ENCODE measurements around the gene BTBD9. TPM values are rescaled to one million over a fixed set of nuclear protein-coding genes. Genes with fewer than 3 reads are reported as not detected.

BTBD9 gene
- total RNA-seq, 2 donors from 2014 or later: 30.1 to 45.8 TPM

GRCh38 chr6:38326837-38327236, 312.9 kb downstream of the BTBD9 start:
- H3K4me3 ChIP-seq: no peak overlapping the region
- H3K4me1 ChIP-seq (ENCODE audit: control insufficient read depth in 1 of 2, low read depth in 2 of 2): no peaks in the 10 kb centered on the region
- no peak overlapping the region for H3K27ac ChIP-seq
- no peaks in the 10 kb centered on the region for H3K27me3 ChIP-seq (replicated peaks; ENCODE audit: insufficient read depth)
- TF ChIP-seq, protein P1, sequence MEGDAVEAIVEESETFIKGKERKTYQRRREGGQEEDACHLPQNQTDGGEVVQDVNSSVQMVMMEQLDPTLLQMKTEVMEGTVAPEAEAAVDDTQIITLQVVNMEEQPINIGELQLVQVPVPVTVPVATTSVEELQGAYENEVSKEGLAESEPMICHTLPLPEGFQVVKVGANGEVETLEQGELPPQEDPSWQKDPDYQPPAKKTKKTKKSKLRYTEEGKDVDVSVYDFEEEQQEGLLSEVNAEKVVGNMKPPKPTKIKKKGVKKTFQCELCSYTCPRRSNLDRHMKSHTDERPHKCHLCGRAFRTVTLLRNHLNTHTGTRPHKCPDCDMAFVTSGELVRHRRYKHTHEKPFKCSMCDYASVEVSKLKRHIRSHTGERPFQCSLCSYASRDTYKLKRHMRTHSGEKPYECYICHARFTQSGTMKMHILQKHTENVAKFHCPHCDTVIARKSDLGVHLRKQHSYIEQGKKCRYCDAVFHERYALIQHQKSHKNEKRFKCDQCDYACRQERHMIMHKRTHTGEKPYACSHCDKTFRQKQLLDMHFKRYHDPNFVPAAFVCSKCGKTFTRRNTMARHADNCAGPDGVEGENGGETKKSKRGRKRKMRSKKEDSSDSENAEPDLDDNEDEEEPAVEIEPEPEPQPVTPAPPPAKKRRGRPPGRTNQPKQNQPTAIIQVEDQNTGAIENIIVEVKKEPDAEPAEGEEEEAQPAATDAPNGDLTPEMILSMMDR (IDR thresholded peaks at IDR 0.05): no peak
- DNase-seq (ENCODE audit: low spot score) (no peak), ATAC-seq (ENCODE audit: insufficient number of reproducible peaks, low FRiP score, low read depth) (no peak)
- no peaks in the 10 kb centered on the region for H3K9me3 ChIP-seq
- no peaks in the 10 kb centered on the region for H3K36me3 ChIP-seq

- ATAC-seq (ENCODE audit: insufficient number of reproducible peaks, low FRiP score, low read depth) (no peak), DNase-seq (ENCODE audit: low spot score) (no peak)
- Histone ChIP-seq H3K36me3 (no peaks in the 10 kb centered on the region), H3K4me3 (no peak overlapping the region), H3K27me3 (replicated peaks; ENCODE audit: insufficient read depth) (no peaks in the 10 kb centered on the region), H3K4me1 (ENCODE audit: control insufficient read depth in 1 of 2, low read depth in 2 of 2) (no peaks in the 10 kb centered on the region), H3K9me3 (no peaks in the 10 kb centered on the region), H3K27ac (no peak overlapping the region)
- TF ChIP-seq, protein P1 (IDR thresholded peaks at IDR 0.05): no peak
These were observed 316.5 kb downstream of the BTBD9 start for GRCh38 chr6:38323216-38323615.

DNA sequence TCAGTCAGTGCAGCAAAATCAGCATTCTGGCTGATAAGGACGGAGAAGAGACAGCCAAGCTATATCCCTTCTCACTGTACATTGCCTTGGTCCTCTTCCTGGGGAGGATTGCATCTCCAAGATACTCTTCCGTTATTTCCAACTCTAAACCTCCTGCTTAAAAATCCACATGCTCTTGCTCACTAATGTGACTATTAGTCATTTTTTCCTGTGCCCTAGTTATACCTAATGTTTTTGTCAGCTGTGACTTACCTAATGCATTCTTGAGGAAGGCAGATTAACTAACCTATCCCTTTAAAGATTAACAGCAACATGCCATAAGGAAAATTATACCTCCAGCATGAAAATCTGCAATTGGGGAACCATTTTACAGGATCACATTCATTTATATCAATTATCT, 317.6 kb downstream of the BTBD9 start:
- ATAC-seq (ENCODE audit: insufficient number of reproducible peaks, low FRiP score, low read depth) (no peak), DNase-seq (ENCODE audit: low spot score) (no peak)
- TF ChIP-seq, protein P1 (IDR thresholded peaks at IDR 0.05): no peak
- no peaks in the 10 kb centered on the region for H3K4me1 ChIP-seq (ENCODE audit: control insufficient read depth in 1 of 2, low read depth in 2 of 2)
- H3K9me3 ChIP-seq: no peaks in the 10 kb centered on the region
- H3K4me3 ChIP-seq: no peak overlapping the region
- no peaks in the 10 kb centered on the region for H3K27me3 ChIP-seq (replicated peaks; ENCODE audit: insufficient read depth)
- no peak overlapping the region for H3K27ac ChIP-seq
- H3K36me3 ChIP-seq: no peaks in the 10 kb centered on the region

- Histone ChIP-seq H3K4me3 (no peak overlapping the region), H3K27ac (no peak overlapping the region), H3K9me3 (no peaks in the 10 kb centered on the region), H3K4me1 (ENCODE audit: control insufficient read depth in 1 of 2, low read depth in 2 of 2) (no peaks in the 10 kb centered on the region), H3K36me3 (no peaks in the 10 kb centered on the region), H3K27me3 (replicated peaks; ENCODE audit: insufficient read depth) (no peaks in the 10 kb centered on the region)
- TF ChIP-seq, protein P1 (IDR thresholded peaks at IDR 0.05): no peak
- ATAC-seq (ENCODE audit: insufficient number of reproducible peaks, low FRiP score, low read depth) (no peak), DNase-seq (ENCODE audit: low spot score) (no peak)
These were observed 318.9 kb downstream of the BTBD9 start for GRCh38 chr6:38320843-38321242.

DNA sequence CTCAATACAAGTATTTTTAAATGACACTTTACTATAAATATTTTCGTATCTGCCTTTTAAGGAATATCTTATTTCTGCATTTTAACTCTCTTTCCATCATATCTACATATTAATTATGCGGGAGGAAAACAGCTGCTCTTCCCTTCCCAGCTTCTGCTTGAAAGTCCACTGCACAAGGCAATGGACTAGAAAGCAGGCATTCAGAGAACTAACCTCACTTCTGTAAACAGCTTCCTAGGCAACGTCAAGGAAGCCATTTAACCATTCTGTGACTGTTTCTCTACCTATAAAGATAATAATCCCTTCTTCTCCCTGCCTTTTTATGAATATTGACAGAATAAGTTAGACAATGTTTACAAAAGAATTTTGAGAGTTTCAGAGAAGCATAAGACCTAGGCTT, 319.4 kb downstream of the BTBD9 start:
- H3K36me3 ChIP-seq: no peaks in the 10 kb centered on the region
- H3K27ac ChIP-seq: no peak overlapping the region
- TF ChIP-seq, protein P1 (IDR thresholded peaks at IDR 0.05): no peak
- no peak for ATAC-seq (ENCODE audit: insufficient number of reproducible peaks, low FRiP score, low read depth)
- DNase-seq (ENCODE audit: low spot score): no peak
- H3K9me3 ChIP-seq: no peaks in the 10 kb centered on the region
- no peak overlapping the region for H3K4me3 ChIP-seq
- H3K4me1 ChIP-seq (ENCODE audit: control insufficient read depth in 1 of 2, low read depth in 2 of 2): no peaks in the 10 kb centered on the region
- H3K27me3 ChIP-seq (replicated peaks; ENCODE audit: insufficient read depth): no peaks in the 10 kb centered on the region

Data from thoracic aorta (tissue), 2 donors.